IMR-90 (cell line): ENCODE data around the gene RNF224. TPM values are rescaled to one million over a fixed set of nuclear protein-coding genes. Genes with fewer than 3 reads are reported as not detected.

Experiments used
- ATAC-seq: fragments of 200-7000 bp; cut with Tn5 transposase; 2 replicates; pipeline ENCODE4 v1.9.1; 2020; ENCODE audit warnings: low read depth, mild to moderate bottlenecking, moderate library complexity
- BruUV-seq: library from RNA; stranded (reverse); fragments of 400-500 nt; replicated peaks from 2 replicates; lab custom pipeline; 2021; lab: Mats Ljungman, UMichigan
- CTCF ChIA-PET: fragments of 300-600 bp; formaldehyde crosslinking; extraction: SDS; loops from one replicate; lab custom pipeline; 2021; ENCODE audit warnings: antibody characterized with exemption; lab: Yijun Ruan, JAX
- POLR2A ChIA-PET: fragments of 300-600 bp; sonication (Branson Sonifier 250); formaldehyde crosslinking; loops from one replicate; lab custom pipeline; 2022; ENCODE audit warnings: antibody characterized with exemption; ENCODE audit not compliant: unreplicated experiment; lab: Charles Lee
- DNase-seq: peaks from one replicate; pipeline ENCODE4 v3.0.0; 2013
- H2AFZ ChIP-seq: replicated peaks from 2 replicates; pipeline ENCODE3; 2013; ENCODE audit warnings: low read length, mild to moderate bottlenecking; ENCODE audit not compliant: poor library complexity
- H2AK5ac ChIP-seq: 2 replicates; pipeline ENCODE4 v1.6.1; 2013; ENCODE audit warnings: low read depth, low read length, inconsistent platforms
- H2AK9ac ChIP-seq: replicated peaks from 2 replicates; pipeline ENCODE3; 2013; ENCODE audit warnings: mild to moderate bottlenecking, low read depth, low read length, moderate library complexity; ENCODE audit not compliant: poor library complexity
- H2BK120ac ChIP-seq: 2 replicates; pipeline ENCODE4 v1.6.1; 2013; ENCODE audit warnings: low read depth, low read length, inconsistent platforms
- H2BK15ac ChIP-seq: 3 replicates; pipeline ENCODE4 v1.6.1; 2013; ENCODE audit warnings: low read depth, low read length, inconsistent platforms
- H2BK20ac ChIP-seq: 2 replicates; pipeline ENCODE4 v1.6.1; 2013; ENCODE audit warnings: low read depth, mild to moderate bottlenecking, inconsistent platforms, low read length, moderate library complexity
- H2BK5ac ChIP-seq: 2 replicates; pipeline ENCODE4 v1.6.1; 2013; ENCODE audit warnings: mild to moderate bottlenecking, low read depth, low read length, inconsistent platforms; ENCODE audit not compliant: poor library complexity, severe bottlenecking
- H3K14ac ChIP-seq: replicated peaks from 2 replicates; pipeline ENCODE4 v1.6.1; 2013; ENCODE audit warnings: low read depth, low read length, inconsistent platforms
- H3K18ac ChIP-seq: 2 replicates; pipeline ENCODE4 v1.6.1; 2013; ENCODE audit warnings: low read depth, low read length, control low read depth
- H3K23ac ChIP-seq: 2 replicates; pipeline ENCODE4 v1.6.1; 2013; ENCODE audit warnings: low read depth, low read length, inconsistent platforms
- H3K27ac ChIP-seq: 2 replicates; pipeline ENCODE4 v1.5.1; 2013; ENCODE audit warnings: mild to moderate bottlenecking, control low read depth, low read length; ENCODE audit not compliant: insufficient read depth
- H3K27me3 ChIP-seq: 2 replicates; pipeline ENCODE4 v1.6.1; 2013; ENCODE audit warnings: low read length; ENCODE audit not compliant: control insufficient read depth, insufficient read depth
- H3K36me3 ChIP-seq: 2 replicates; pipeline ENCODE4 v1.6.1; 2013; ENCODE audit warnings: low read length, mixed read lengths; ENCODE audit not compliant: control insufficient read depth, insufficient read depth
- H3K4ac ChIP-seq: 2 replicates; pipeline ENCODE4 v1.6.1; 2013; ENCODE audit warnings: low read depth, low read length, inconsistent platforms
- H3K4me1 ChIP-seq: 2 replicates; pipeline ENCODE4 v1.6.1; 2013; ENCODE audit warnings: low read length, mixed read lengths; ENCODE audit not compliant: control insufficient read depth, insufficient read depth
- H3K4me2 ChIP-seq: 2 replicates; pipeline ENCODE4 v1.6.1; 2013; ENCODE audit warnings: low read depth, mild to moderate bottlenecking, control low read depth, low read length, moderate library complexity
- H3K4me3 ChIP-seq: 2 replicates; pipeline ENCODE4 v1.5.1; 2013; ENCODE audit warnings: low read depth, mild to moderate bottlenecking, control low read depth, low read length, moderate library complexity; ENCODE audit not compliant: insufficient read depth
- H3K56ac ChIP-seq: 2 replicates; pipeline ENCODE4 v1.6.1; 2013; ENCODE audit warnings: low read length, inconsistent platforms; ENCODE audit not compliant: insufficient read depth; ENCODE audit errors: extremely low read depth
- H3K79me1 ChIP-seq, 2 experiments: 2 replicates each; pipeline ENCODE4 v1.6.1; 2013; ENCODE audit warnings: low read length in 2 of 2, inconsistent platforms in 1 of 2, low read depth in 1 of 2
- H3K9ac ChIP-seq: 2 replicates; pipeline ENCODE4 v1.6.1; 2013; ENCODE audit warnings: low read depth, low read length, control low read depth
- H3K9me1 ChIP-seq: 2 replicates; pipeline ENCODE4 v1.6.1; 2013; ENCODE audit warnings: low read length, inconsistent platforms; ENCODE audit not compliant: insufficient read depth
- H3K9me3 ChIP-seq: 2 replicates; pipeline ENCODE4 v1.6.1; 2013; ENCODE audit warnings: low read length; ENCODE audit not compliant: control insufficient read depth, insufficient read depth
- H4K20me1 ChIP-seq: 2 replicates; pipeline ENCODE4 v1.6.1; 2013; ENCODE audit warnings: low read length, inconsistent platforms; ENCODE audit not compliant: insufficient read depth
- H4K5ac ChIP-seq: 2 replicates; pipeline ENCODE4 v1.6.1; 2013; ENCODE audit warnings: mild to moderate bottlenecking, low read depth, low read length, control low read depth
- H4K8ac ChIP-seq, 2 experiments: 2 replicates each; pipeline ENCODE4 v1.6.1; 2013; ENCODE audit warnings: low read depth in 2 of 2, low read length in 2 of 2, control low read depth in 1 of 2, inconsistent platforms in 1 of 2
- H4K91ac ChIP-seq: 2 replicates; pipeline ENCODE4 v1.6.1; 2013; ENCODE audit warnings: low read depth, low read length, inconsistent platforms; ENCODE audit not compliant: insufficient read depth
- BHLHE40 ChIP-seq: fragments of 150-350 bp; IDR thresholded peaks from 2 replicates; pipeline ENCODE4 v1.6.1; 2016; ENCODE audit warnings: mild to moderate bottlenecking, low read depth, low read length
- CEBPB ChIP-seq: IDR thresholded peaks from 2 replicates; pipeline ENCODE4 v1.6.1; 2012; ENCODE audit warnings: low read depth, low read length, improper control_type of control experiment
- CHD1 ChIP-seq: IDR thresholded peaks from 2 replicates; pipeline ENCODE4 v1.6.1; 2012; ENCODE audit warnings: low read depth, low read length, improper control_type of control experiment
- FOS ChIP-seq: fragments of 150-350 bp; IDR thresholded peaks from 2 replicates; pipeline ENCODE4 v1.6.1; 2016; ENCODE audit warnings: low read depth, low read length
- MAFK ChIP-seq: IDR thresholded peaks from 2 replicates; pipeline ENCODE4 v1.6.1; 2012; ENCODE audit warnings: low read depth, low read length, improper control_type of control experiment
- MAZ ChIP-seq: IDR thresholded peaks from 2 replicates; pipeline ENCODE4 v1.6.1; 2012; ENCODE audit warnings: low read depth, mild to moderate bottlenecking, low read length, improper control_type of control experiment, moderate library complexity, borderline replicate concordance
- NFE2L2 ChIP-seq: fragments of 150-350 bp; IDR thresholded peaks from 2 replicates; pipeline ENCODE4 v1.6.1; 2016; ENCODE audit warnings: low read depth, mild to moderate bottlenecking, low read length
- POLR2A ChIP-seq: IDR thresholded peaks from 2 replicates; pipeline ENCODE4 v1.6.1; 2012; ENCODE audit warnings: mild to moderate bottlenecking, low read depth, low read length
- RAD21 ChIP-seq: IDR thresholded peaks from 2 replicates; pipeline ENCODE4 v1.6.1; 2012; ENCODE audit warnings: low read length, improper control_type of control experiment
- RFX5 ChIP-seq: IDR thresholded peaks from 2 replicates; pipeline ENCODE4 v1.8.0; 2012; ENCODE audit warnings: low read depth, mild to moderate bottlenecking, low read length, moderate library complexity
- SMC3 ChIP-seq: fragments of 150-350 bp; IDR thresholded peaks from 2 replicates; pipeline ENCODE4 v1.6.1; 2016; ENCODE audit warnings: low read depth, mild to moderate bottlenecking, antibody characterized with exemption, low read length, moderate library complexity
- WGBS, 2 experiments: methylation state at CpG; one replicate each; pipeline versions ENCODE4 v1.1.5 to v1.1.7; 2013; ENCODE audit warnings: missing lambda C conversion rate in 2 of 2; ENCODE audit not compliant: insufficient read length in 1 of 2; ENCODE audit errors: extremely low coverage in 2 of 2; 5-methylcytosine and 5-hydroxymethylcytosine counted together
- dilution Hi-C: fragments of 300-500 bp; cut with HindIII; formaldehyde crosslinking; loops from one replicate; pipeline ENCODE4 v1.14.3; 2018; ENCODE audit warnings: low sequenced_read_pairs; ENCODE audit not compliant: unreplicated experiment
- in situ Hi-C: fragments of 300-500 bp; cut with MboI; formaldehyde crosslinking; loops from 3 replicates; pipeline ENCODE4 v1.14.3; 2019; ENCODE audit warnings: low sequenced_read_pairs, inconsistent platforms, mixed read lengths
- intact Hi-C: fragments of 100-400 bp; cut with micrococcal nuclease; formaldehyde crosslinking; loops from 2 replicates; pipeline ENCODE4 v1.10.0; 2022
- polyA plus RNA-seq, 3 experiments: library from polyadenylated mRNA; depleted of rRNA; stranded (reverse); fragments of >200 nt; gene quantifications; 2 replicates each; pipeline ENCODE4 v1.2.3, GENCODE V29; 2012; ENCODE audit warnings: low replicate concordance in 1 of 3
- total RNA-seq: library from RNA; depleted of rRNA; stranded (reverse); fragments of >200 nt; gene quantifications from 2 replicates; pipeline ENCODE4 v1.2.3, GENCODE V29; 2012
- TF ChIP-seq, protein P1 (sequence below): conservative IDR thresholded peaks from 2 replicates; pipeline ENCODE4 v1.5.1; 2012; ENCODE audit warnings: mild to moderate bottlenecking, low read depth, low read length, improper control_type of control experiment

RNF224 gene
- total and polyA plus RNA-seq, 2 of the 4 experiments (the other 2 are of a cell fraction) = not detected

DNA sequence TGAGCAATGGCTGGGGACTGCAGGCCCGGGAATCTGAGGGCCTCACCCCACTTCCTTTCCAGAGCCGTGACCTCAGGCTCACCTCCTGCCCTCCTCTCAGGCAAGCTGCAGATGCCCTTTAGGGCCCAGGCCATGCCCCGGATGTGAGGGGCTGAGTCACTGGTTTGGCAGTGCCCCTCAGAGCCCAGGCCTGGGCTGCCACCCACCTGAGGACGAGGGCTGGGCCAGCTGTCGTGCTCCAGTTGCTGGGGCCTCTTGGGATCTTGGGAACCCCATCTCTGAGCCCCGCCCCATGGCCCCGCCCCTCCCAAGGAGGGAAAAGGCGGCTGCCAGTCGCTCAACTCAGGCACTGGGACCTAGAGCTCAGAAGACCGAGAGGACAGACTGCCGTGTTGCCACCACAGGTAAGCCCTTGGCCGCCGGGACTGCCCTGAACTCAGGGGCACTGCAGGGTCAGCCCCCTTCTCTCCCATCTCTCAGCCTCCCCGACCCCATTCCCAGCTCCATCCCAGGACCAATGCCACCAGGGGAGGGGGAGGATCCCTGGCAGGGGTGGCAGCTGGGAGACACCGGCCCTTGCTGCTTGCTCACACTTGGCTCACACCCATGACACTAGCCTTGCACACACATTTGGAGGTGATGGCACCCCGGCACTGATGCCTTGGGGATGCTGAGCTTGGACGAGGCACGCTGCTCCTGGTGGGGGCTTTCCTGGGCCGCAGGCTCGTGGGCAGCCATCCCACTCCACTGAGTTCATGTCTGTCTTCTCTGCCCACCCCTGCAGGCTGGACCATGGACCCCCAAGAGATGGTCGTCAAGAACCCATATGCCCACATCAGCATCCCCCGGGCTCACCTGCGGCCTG is 2.2 kb upstream of the RNF224 start, which contains the start of gene CYSRT1:
CYSRT1 (plus strand) TSS at position 345 of the 865 bp plus-strand sequence; CDS start at position 793, 448 bp downstream.
- no peaks in the 10 kb centered on the region for H4K20me1 ChIP-seq
- peak within 1 kb of the TSS; percentile 95 for H4K8ac ChIP-seq
- H3K4ac ChIP-seq = peak within 1 kb of the TSS; percentile 88
- no peak for ATAC-seq
- H2BK5ac ChIP-seq = peak within 1 kb of the TSS; percentile 79
- H3K4me1 ChIP-seq = peaks cover 13% of the 10 kb centered on the region
- no peak within 1 kb of the TSS for H3K56ac ChIP-seq
- H2BK15ac ChIP-seq = no peak within 1 kb of the TSS
- in situ Hi-C loops = loop anchor here (5.0 kb wide), 1 partner anchor 103 kb away; no protein-coding TSS in a partner anchor
- H4K5ac ChIP-seq = peak within 1 kb of the TSS; percentile 89
- ChIA-PET POLR2A (no interaction called here), CTCF (no interaction called here)
- H3K9me3 ChIP-seq = no peaks in the 10 kb centered on the region
- H3K4me2 ChIP-seq = peak within 1 kb of the TSS; percentile 88
- H3K36me3 ChIP-seq = no peaks in the 10 kb centered on the region
- no peak within 1 kb of the TSS for H2BK120ac ChIP-seq
- dilution Hi-C loops = no loop called here
- TF ChIP-seq BHLHE40 = no peak
- TF ChIP-seq SMC3 = no peak
- no peak for TF ChIP-seq FOS
- TF ChIP-seq, protein P1, sequence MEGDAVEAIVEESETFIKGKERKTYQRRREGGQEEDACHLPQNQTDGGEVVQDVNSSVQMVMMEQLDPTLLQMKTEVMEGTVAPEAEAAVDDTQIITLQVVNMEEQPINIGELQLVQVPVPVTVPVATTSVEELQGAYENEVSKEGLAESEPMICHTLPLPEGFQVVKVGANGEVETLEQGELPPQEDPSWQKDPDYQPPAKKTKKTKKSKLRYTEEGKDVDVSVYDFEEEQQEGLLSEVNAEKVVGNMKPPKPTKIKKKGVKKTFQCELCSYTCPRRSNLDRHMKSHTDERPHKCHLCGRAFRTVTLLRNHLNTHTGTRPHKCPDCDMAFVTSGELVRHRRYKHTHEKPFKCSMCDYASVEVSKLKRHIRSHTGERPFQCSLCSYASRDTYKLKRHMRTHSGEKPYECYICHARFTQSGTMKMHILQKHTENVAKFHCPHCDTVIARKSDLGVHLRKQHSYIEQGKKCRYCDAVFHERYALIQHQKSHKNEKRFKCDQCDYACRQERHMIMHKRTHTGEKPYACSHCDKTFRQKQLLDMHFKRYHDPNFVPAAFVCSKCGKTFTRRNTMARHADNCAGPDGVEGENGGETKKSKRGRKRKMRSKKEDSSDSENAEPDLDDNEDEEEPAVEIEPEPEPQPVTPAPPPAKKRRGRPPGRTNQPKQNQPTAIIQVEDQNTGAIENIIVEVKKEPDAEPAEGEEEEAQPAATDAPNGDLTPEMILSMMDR = no peak
- TF ChIP-seq RFX5 = no peak
- TF ChIP-seq RAD21 = no peak
- TF ChIP-seq POLR2A = no peak
- TF ChIP-seq CHD1 = no peak
- TF ChIP-seq MAFK = no peak
- TF ChIP-seq MAZ = no peak
- TF ChIP-seq CEBPB = no peak
- no peak for TF ChIP-seq NFE2L2
- peak within 1 kb of the TSS; percentile 96 for H2AK5ac ChIP-seq
- H3K18ac ChIP-seq = no peak within 1 kb of the TSS
- H3K79me1 ChIP-seq = no peaks in the 10 kb centered on the region
- H3K27me3 ChIP-seq = no peaks in the 10 kb centered on the region; the same call in 1 of the 2 replicates
- no peak for DNase-seq
- peak within 1 kb of the TSS; percentile 96 for H3K27ac ChIP-seq
- H3K4me3 ChIP-seq = peak within 1 kb of the TSS; percentile 89
- peak within 1 kb of the TSS; percentile 93 for H2AFZ ChIP-seq
- no TSS peak for BruUV-seq
- peak within 1 kb of the TSS; percentile 97 for H3K9ac ChIP-seq
- no peak within 1 kb of the TSS for H2BK20ac ChIP-seq
- 52% methylated on average over 7 of the region's 23 CpGs; no CpG with 5 or more reads in 1 of the 2 experiments for WGBS, 2 experiments
- 0 out of 2 replicates have a peak within 1 kb of the TSS, but pooled peaks have one; percentile 29 for H3K23ac ChIP-seq
- no peak within 1 kb of the TSS; the same call in 1 of the 2 replicates for H4K91ac ChIP-seq
- intact Hi-C loops = no loop called here
- H3K14ac ChIP-seq = 0 out of 2 replicates have a peak within 1 kb of the TSS, but pooled peaks have one; percentile 44
- H2AK9ac ChIP-seq = peak within 1 kb of the TSS; percentile 50
- no peaks in the 10 kb centered on the region for H3K9me1 ChIP-seq
